Activated CD4-positive, alpha-beta T cell treated with anti-CD3 and anti-CD28 coated beads, Interleukin-2, amount 10 ng/mL, durations not matched to agents 7 days and 5 days (primary cell): ENCODE measurements around the gene THRA. TPM values are rescaled to one million over a fixed set of nuclear protein-coding genes. Genes with fewer than 3 reads are reported as not detected.

Experiments
- CTCF ChIA-PET: fragments of 350-600 bp; sonication (Branson Sonifier 250); formaldehyde crosslinking; loops from one replicate; lab custom pipeline; 2021; ENCODE audit warnings: antibody characterized with exemption; lab: Charles Lee
- POLR2A ChIA-PET: fragments of 350-600 bp; sonication (Branson Sonifier 250); formaldehyde crosslinking; loops from one replicate; lab custom pipeline; 2021; ENCODE audit warnings: antibody characterized with exemption; lab: Charles Lee
- DNase-seq: peaks from one replicate; pipeline ENCODE4 v3.0.0-alpha.2; 2020
- H3K27ac Mint-ChIP-seq: one replicate; pipeline ENCODE4 v1.8.0; 2021; ENCODE audit warnings: mild to moderate bottlenecking, moderate library complexity, mixed read lengths
- H3K27me3 Mint-ChIP-seq: one replicate; pipeline ENCODE4 v1.8.0; 2021; ENCODE audit warnings: mixed read lengths
- H3K36me3 Mint-ChIP-seq: one replicate; pipeline ENCODE4 v1.8.0; 2021; ENCODE audit warnings: low read depth, mixed read lengths
- H3K4me1 Mint-ChIP-seq: one replicate; pipeline ENCODE4 v1.8.0; 2021; ENCODE audit warnings: mixed read lengths
- H3K4me3 Mint-ChIP-seq: one replicate; pipeline ENCODE4 v1.8.0; 2021; ENCODE audit warnings: mild to moderate bottlenecking, moderate library complexity, mixed read lengths
- H3K9me3 Mint-ChIP-seq: one replicate; pipeline ENCODE4 v1.8.0; 2021; ENCODE audit warnings: mixed read lengths
- total RNA-seq, 2 experiments: library from RNA; stranded (reverse); gene quantifications; one replicate each; pipeline ENCODE4 v1.2.3, GENCODE V29; 2021

The THRA gene
- total RNA-seq, 2 experiments from 2014 or later = 8.6 to 9.1 TPM

- H3K4me1 Mint-ChIP-seq = peaks cover 88% of the 10 kb centered on the region
- CTCF ChIA-PET = interaction anchor here (0.6 to 8.5 kb wide), 14 partner anchors 12 to 603 kb away, joined by 3 to 97 read pairs (median 4); partner anchors contain the start of genes CASC3, KRT24 and PSMD3
- H3K27me3 Mint-ChIP-seq = no peaks in the 10 kb centered on the region
Measured at GRCh38 chr17:40100669-40101366, 38.1 kb downstream of the THRA start.

GRCh38 chr17:40101367-40102210 lies 38.8 kb downstream of the THRA start:
- H3K27me3 Mint-ChIP-seq = no peaks in the 10 kb centered on the region
- H3K4me1 Mint-ChIP-seq = peaks cover 89% of the 10 kb centered on the region
- H3K9me3 Mint-ChIP-seq = no peaks in the 10 kb centered on the region
- ChIA-PET CTCF (interaction anchor here (0.5 to 8.5 kb wide), 14 partner anchors 11 to 602 kb away, joined by 3 to 97 read pairs (median 4); partner anchors contain the start of genes KRT24 and PSMD3), POLR2A (no interaction called here)
- H3K27ac Mint-ChIP-seq = peak overlapping the region; percentile 91
- H3K4me3 Mint-ChIP-seq = peak overlapping the region; percentile 82
- peaks cover 21% of the 10 kb centered on the region for H3K36me3 Mint-ChIP-seq
- no peak for DNase-seq

More at GRCh38 chr17:40100669-40101366, 38.1 kb downstream of the THRA start:
- Mint-ChIP-seq H3K4me3 (peak overlapping the region; percentile 82), H3K27ac (peak overlapping the region; percentile 91), H3K9me3 (no peaks in the 10 kb centered on the region), H3K36me3 (peaks cover 27% of the 10 kb centered on the region)
- peak; percentile 93 for DNase-seq
- POLR2A ChIA-PET = interaction anchor here (0.6 to 0.8 kb wide), 2 partner anchors 12 to 173 kb away, joined by 3 to 4 read pairs; partner anchors contain the start of genes LRRC3C and ORMDL3

GRCh38 chr17:40103071-40103661 lies 40.4 kb downstream of the THRA start:
- POLR2A ChIA-PET = no interaction called here
- Mint-ChIP-seq H3K27ac (peak overlapping the region; percentile 81), H3K27me3 (peaks cover 3% of the 10 kb centered on the region), H3K4me1 (peaks cover 89% of the 10 kb centered on the region), H3K4me3 (no peak overlapping the region), H3K9me3 (no peaks in the 10 kb centered on the region), H3K36me3 (peaks cover 6% of the 10 kb centered on the region)
- CTCF ChIA-PET = interaction anchor here (0.6 to 8.5 kb wide), 7 partner anchors 10 to 1913 kb away, joined by 3 to 97 read pairs (median 3); partner anchors contain the start of gene CASC3
- no peak for DNase-seq

- Mint-ChIP-seq H3K4me3 (peak overlapping the region; percentile 13), H3K36me3 (peaks cover 1% of the 10 kb centered on the region), H3K27ac (peak overlapping the region; percentile 81), H3K4me1 (peaks cover 88% of the 10 kb centered on the region), H3K9me3 (no peaks in the 10 kb centered on the region), H3K27me3 (peaks cover 3% of the 10 kb centered on the region)
- ChIA-PET POLR2A (interaction anchor here (0.5 kb wide), 1 partner anchor 71 kb away, joined by 3 read pairs; no protein-coding TSS in a partner anchor), CTCF (interaction anchor here (1.2 to 8.5 kb wide), 3 partner anchors 9 to 37 kb away, joined by 3 to 97 read pairs (median 27); partner anchors contain the start of gene CASC3)
- DNase-seq = no peak
Measured at GRCh38 chr17:40103688-40104087, 40.9 kb downstream of the THRA start.

- H3K4me1 Mint-ChIP-seq = peaks cover 88% of the 10 kb centered on the region
- H3K36me3 Mint-ChIP-seq = no peaks in the 10 kb centered on the region
- peaks cover 3% of the 10 kb centered on the region for H3K27me3 Mint-ChIP-seq
- no peaks in the 10 kb centered on the region for H3K9me3 Mint-ChIP-seq
- ChIA-PET POLR2A (no interaction called here), CTCF (interaction anchor here (0.5 to 8.5 kb wide), 3 partner anchors 8 to 334 kb away, joined by 3 to 97 read pairs (median 5); no protein-coding TSS in a partner anchor)
- H3K4me3 Mint-ChIP-seq = no peak overlapping the region
- H3K27ac Mint-ChIP-seq = peak overlapping the region; percentile 26
- no peak for DNase-seq
Measured at GRCh38 chr17:40104594-40105486, 42.1 kb downstream of the THRA start.

- H3K27me3 Mint-ChIP-seq = peaks cover 3% of the 10 kb centered on the region
- POLR2A ChIA-PET = interaction anchor here (0.5 kb wide), 1 partner anchor 22 kb away, joined by 4 read pairs; no protein-coding TSS in a partner anchor
- no peak for DNase-seq
- peak overlapping the region; percentile 27 for H3K27ac Mint-ChIP-seq
- CTCF ChIA-PET = interaction anchor here (0.7 kb wide), 1 partner anchor 31 kb away, joined by 3 read pairs; no protein-coding TSS in a partner anchor
- H3K4me1 Mint-ChIP-seq = peaks cover 87% of the 10 kb centered on the region
- H3K4me3 Mint-ChIP-seq = no peak overlapping the region
- H3K36me3 Mint-ChIP-seq = no peaks in the 10 kb centered on the region
- no peaks in the 10 kb centered on the region for H3K9me3 Mint-ChIP-seq
Measured at GRCh38 chr17:40105861-40106759, 43.3 kb downstream of the THRA start.

GRCh38 chr17:40106760-40107521 lies 44.2 kb downstream of the THRA start:
- peak overlapping the region; percentile 96 for H3K27ac Mint-ChIP-seq
- H3K4me1 Mint-ChIP-seq = peaks cover 90% of the 10 kb centered on the region
- H3K4me3 Mint-ChIP-seq = no peak overlapping the region
- ChIA-PET POLR2A (no interaction called here), CTCF (interaction anchor here (0.7 kb wide), 1 partner anchor 32 kb away, joined by 3 read pairs; no protein-coding TSS in a partner anchor)
- peaks cover 3% of the 10 kb centered on the region for H3K27me3 Mint-ChIP-seq
- no peaks in the 10 kb centered on the region for H3K9me3 Mint-ChIP-seq
- H3K36me3 Mint-ChIP-seq = no peaks in the 10 kb centered on the region
- DNase-seq = no peak

GRCh38 chr17:40107522-40108174 lies 44.9 kb downstream of the THRA start:
- H3K36me3 Mint-ChIP-seq = no peaks in the 10 kb centered on the region
- peaks cover 3% of the 10 kb centered on the region for H3K27me3 Mint-ChIP-seq
- DNase-seq = no peak
- CTCF ChIA-PET = no interaction called here
- peaks cover 95% of the 10 kb centered on the region for H3K4me1 Mint-ChIP-seq
- POLR2A ChIA-PET = no interaction called here
- H3K9me3 Mint-ChIP-seq = no peaks in the 10 kb centered on the region
- peak overlapping the region; percentile 96 for H3K27ac Mint-ChIP-seq
- peak overlapping the region; percentile 21 for H3K4me3 Mint-ChIP-seq

- Mint-ChIP-seq H3K4me3 (no peak overlapping the region), H3K9me3 (no peaks in the 10 kb centered on the region), H3K27me3 (peaks cover 3% of the 10 kb centered on the region), H3K27ac (peak overlapping the region; percentile 96), H3K4me1 (peaks cover 94% of the 10 kb centered on the region), H3K36me3 (no peaks in the 10 kb centered on the region)
- CTCF ChIA-PET = interaction anchor here (0.7 to 5.1 kb wide), 6 partner anchors 10 to 59 kb away, joined by 3 to 27 read pairs (median 4); partner anchors contain the start of gene MSL1
- DNase-seq = peak; percentile 40
- POLR2A ChIA-PET = no interaction called here
Measured at GRCh38 chr17:40108970-40109824, 46.4 kb downstream of the THRA start.
